K562 (cell line): Measurements from ENCODE around the gene SCGB2B2. TPM values are rescaled to one million over a fixed set of nuclear protein-coding genes. Genes with fewer than 3 reads are reported as not detected.

Source experiments
- ATAC-seq: fragments of 200-7000 bp; cut with Tn5 transposase; 3 replicates; pipeline ENCODE4 v1.9.1; 2020; ENCODE audit warnings: moderate library complexity
- BruUV-seq: library from RNA; stranded (reverse); fragments of 400-500 nt; replicated peaks from 2 replicates; lab custom pipeline; 2021; lab: Mats Ljungman, UMichigan
- CTCF ChIA-PET: fragments of 300-600 bp; formaldehyde crosslinking; extraction: SDS; loops from one replicate; lab custom pipeline; 2021; ENCODE audit warnings: low intra/inter-chr PET ratio; lab: Yijun Ruan, JAX
- POLR2A ChIA-PET: fragments of 300-600, 350-650 bp; sonication (Branson Sonifier 250); formaldehyde crosslinking; extraction: SDS; loops from one replicate; lab custom pipeline; 2021; ENCODE audit warnings: antibody characterized with exemption, inconsistent platforms; lab: Yijun Ruan, JAX
- DNase-seq, 4 experiments: peaks; one replicate each; pipeline versions ENCODE4 v3.0.0 to v3.0.0-alpha.2; 2011 to 2018; ENCODE audit warnings: low spot score in 3 of 4, mixed read lengths in 3 of 4; ENCODE audit errors: extremely low read depth in 1 of 4
- FAIRE-seq: peaks from 2 replicates; lab custom pipeline; 2011; peaks lifted over from hg19 to GRCh38; lab: Jason Lieb, UNC
- H2AFZ ChIP-seq: 2 replicates; pipeline ENCODE4 v1.6.0; 2011; ENCODE audit warnings: low read depth, low read length, control low read depth, inconsistent platforms
- H3K27ac ChIP-seq: fragments of 200-600 bp; 3 replicates; pipeline ENCODE4 v1.8.0; 2011; ENCODE audit warnings: low read depth, mild to moderate bottlenecking, control low read depth, inconsistent platforms, low read length, moderate library complexity, mixed read lengths; ENCODE audit errors: extremely low read depth
- H3K27me3 ChIP-seq, 2 experiments: fragments of 300-600 bp in 1 of 2; 2 replicates in 1 of 2; 3 replicates in 1 of 2; pipeline versions ENCODE4 v1.6.0 to v1.8.0; 2011; ENCODE audit warnings: inconsistent platforms in 2 of 2, low read length in 2 of 2, mild to moderate bottlenecking in 1 of 2, mixed read lengths in 1 of 2, moderate library complexity in 1 of 2; ENCODE audit not compliant: control insufficient read depth in 2 of 2, insufficient read depth in 2 of 2
- H3K36me3 ChIP-seq: fragments of 300-600 bp; 3 replicates; pipeline ENCODE4 v1.8.0; 2011; ENCODE audit warnings: mild to moderate bottlenecking, low read length, inconsistent platforms; ENCODE audit not compliant: control insufficient read depth, insufficient read depth
- H3K4me1 ChIP-seq, 2 experiments: fragments of 200-600 bp in 1 of 2; replicated peaks in 1 of 2; 2 replicates in 1 of 2; 3 replicates in 1 of 2; pipeline versions ENCODE4 v1.5.1 to v1.8.0; 2011; ENCODE audit warnings: inconsistent platforms in 2 of 2, low read length in 2 of 2, mild to moderate bottlenecking in 1 of 2, mixed read lengths in 1 of 2, moderate library complexity in 1 of 2; ENCODE audit not compliant: control insufficient read depth in 2 of 2, insufficient read depth in 2 of 2
- H3K4me2 ChIP-seq: 2 replicates; pipeline ENCODE4 v1.6.1; 2011; ENCODE audit warnings: low read length, control low read depth, inconsistent platforms, mixed read lengths; ENCODE audit not compliant: insufficient read depth
- H3K4me3 ChIP-seq: fragments of 200-600 bp; sonication (generic), shearing (Covaris generic); 2 replicates; pipeline ENCODE4 v1.5.1; 2016; ENCODE audit warnings: control low read depth, inconsistent platforms
- H3K79me2 ChIP-seq: fragments of 200-600 bp; 3 replicates; pipeline ENCODE4 v1.8.0; 2011; ENCODE audit warnings: low read length, inconsistent platforms; ENCODE audit not compliant: control insufficient read depth, insufficient read depth
- H3K9ac ChIP-seq, 2 experiments: 2 replicates each; pipeline versions ENCODE4 v1.6.0 to v1.6.1; 2011; ENCODE audit warnings: low read depth in 2 of 2, low read length in 2 of 2, control low read depth in 1 of 2, inconsistent platforms in 1 of 2, mild to moderate bottlenecking in 1 of 2, mixed read lengths in 1 of 2; ENCODE audit not compliant: insufficient read depth in 1 of 2
- H3K9me1 ChIP-seq: one replicate; pipeline ENCODE4 v1.6.0; 2011; ENCODE audit warnings: inconsistent platforms, mild to moderate bottlenecking, low read length, moderate library complexity; ENCODE audit not compliant: control insufficient read depth, insufficient read depth
- H3K9me3 ChIP-seq: replicated peaks from 2 replicates; pipeline ENCODE4 v1.5.1; 2011; ENCODE audit warnings: low read depth, low read length, inconsistent platforms; ENCODE audit not compliant: control insufficient read depth, insufficient read depth
- H4K20me1 ChIP-seq: replicated peaks from 2 replicates; pipeline ENCODE4 v1.6.1; 2011; ENCODE audit warnings: low read length, inconsistent platforms, mixed read lengths; ENCODE audit not compliant: control insufficient read depth, insufficient read depth
- ADNP ChIP-seq: fragments of 200-800 bp; sonication (Bioruptor generic); IDR thresholded peaks from 2 replicates; pipeline ENCODE4 v1.6.1; 2016; ENCODE audit warnings: missing genetic modification characterization, missing compliant biosample characterization
- ARID3B ChIP-seq: fragments of 250-450 bp; sonication (Bioruptor Pico); IDR thresholded peaks from 2 replicates; pipeline ENCODE4 v1.4.0; 2020; ENCODE audit warnings: borderline replicate concordance
- DMBX1 ChIP-seq: fragments of 250-450 bp; sonication (Bioruptor Pico); IDR thresholded peaks from 2 replicates; pipeline ENCODE4 v1.8.0; 2022; ENCODE audit warnings: inconsistent platforms, mild to moderate bottlenecking, moderate library complexity, borderline replicate concordance
- E2F6 ChIP-seq, 2 experiments: IDR thresholded peaks; 2 replicates each; pipeline ENCODE4 v1.6.1; 2011; ENCODE audit warnings: borderline replicate concordance in 1 of 2, control low read depth in 1 of 2, low read depth in 1 of 2, low read length in 1 of 2, mild to moderate bottlenecking in 1 of 2, mixed read lengths in 1 of 2, moderate library complexity in 1 of 2; ENCODE audit not compliant: insufficient read depth in 1 of 2, insufficient read length in 1 of 2, poor library complexity in 1 of 2, severe bottlenecking in 1 of 2; ENCODE audit errors: extremely low read depth in 1 of 2
- ESRRA ChIP-seq: fragments of 450-650 bp; IDR thresholded peaks from 2 replicates; pipeline ENCODE4 v1.6.1; 2014; ENCODE audit warnings: low read depth, mild to moderate bottlenecking, moderate library complexity, borderline replicate concordance
- EWSR1 ChIP-seq: fragments of 450-650 bp; IDR thresholded peaks from 2 replicates; pipeline ENCODE4 v1.6.1; 2018; ENCODE audit warnings: borderline replicate concordance, mild to moderate bottlenecking, low read depth, moderate library complexity; ENCODE audit not compliant: partially characterized antibody
- HNRNPH1 ChIP-seq: fragments of 200-400 bp; formaldehyde crosslinking; optimal IDR thresholded peaks from 2 replicates; pipeline ENCODE3; 2017; ENCODE audit warnings: low read depth, mild to moderate bottlenecking, low read length, moderate library complexity
- LCOR ChIP-seq: sonication (generic); formaldehyde crosslinking; IDR thresholded peaks from 2 replicates; pipeline ENCODE4 v1.8.0; 2022; ENCODE audit warnings: mild to moderate bottlenecking, missing genetic modification reagents
- MAFF ChIP-seq: IDR thresholded peaks from 2 replicates; pipeline ENCODE4 v1.6.1; 2012; ENCODE audit warnings: low read length, improper control_type of control experiment
- MAFG ChIP-seq: fragments of 450-650 bp; conservative IDR thresholded peaks from 2 replicates; pipeline ENCODE4 v1.6.1; 2016; ENCODE audit warnings: missing genetic modification characterization, missing compliant biosample characterization
- MAFK ChIP-seq: IDR thresholded peaks from 2 replicates; pipeline ENCODE4 v1.6.1; 2011; ENCODE audit warnings: low read length, improper control_type of control experiment
- MCM5 ChIP-seq: fragments of 450-650 bp; IDR thresholded peaks from 2 replicates; pipeline ENCODE4 v1.6.1; 2016; ENCODE audit warnings: low read depth
- NCOR1 ChIP-seq: fragments of 450-650 bp; IDR thresholded peaks from 2 replicates; pipeline ENCODE4 v1.6.1; 2016; ENCODE audit warnings: mild to moderate bottlenecking, moderate library complexity
- NFE2L1 ChIP-seq: fragments of 450-650 bp; IDR thresholded peaks from 2 replicates; pipeline ENCODE4 v1.6.1; 2016; ENCODE audit warnings: missing genetic modification characterization, low read depth, mild to moderate bottlenecking, missing compliant biosample characterization, moderate library complexity, borderline replicate concordance
- NR0B1 ChIP-seq: fragments of 450-650 bp; IDR thresholded peaks from one replicate; pipeline ENCODE4 v1.6.1; 2018; ENCODE audit warnings: mild to moderate bottlenecking, moderate library complexity; ENCODE audit not compliant: partially characterized antibody
- U2AF2 ChIP-seq: fragments of 200-400 bp; formaldehyde crosslinking; optimal IDR thresholded peaks from 2 replicates; pipeline ENCODE3; 2017; ENCODE audit warnings: low read depth, mild to moderate bottlenecking, low read length
- WGBS: fragments of 100-300 bp; shearing (Covaris generic); methylation state at CpG from one replicate; pipeline ENCODE4 v1.1.6; 2016; ENCODE audit warnings: low coverage, mixed read lengths; ENCODE audit not compliant: insufficient coverage; ENCODE audit errors: missing lambda C conversion rate; 5-methylcytosine and 5-hydroxymethylcytosine counted together
- in situ Hi-C: fragments of 300-500 bp; cut with MboI; formaldehyde crosslinking; loops from 4 replicates; pipeline ENCODE4 v1.15.0; 2018; ENCODE audit warnings: inconsistent platforms, mixed read lengths
- intact Hi-C: fragments of 100-400 bp; cut with micrococcal nuclease; formaldehyde crosslinking; loops from 2 replicates; pipeline ENCODE4 v1.14.2; 2022
- polyA plus RNA-seq, 8 experiments: library from polyadenylated mRNA; depleted of rRNA in 4 of 8; stranded (reverse) in 5 of 8; unstranded in 3 of 8; fragments of >200 nt; fragmentation: Nextera tagmentation in 2 of 8; fragmentation: Illumina TruSeq in 1 of 8; extraction: Ambion mirVana in 2 of 8; extraction: Trizol in 1 of 8; gene quantifications; 2 replicates each; pipeline versions ENCODE4 v1.2.1 to v1.2.3, GENCODE V29; 2011 to 2014; ENCODE audit warnings: inconsistent platforms in 1 of 8, missing spikeins in 1 of 8
- total RNA-seq, 7 experiments: library from RNA; depleted of rRNA in 6 of 7; stranded (reverse); fragments of >200 nt in 6 of 7; fragmentation: Illumina TruSeq in 2 of 7; extraction: Trizol in 2 of 7; gene quantifications; 2 replicates each; pipeline versions ENCODE4 v1.2.1 to v1.2.3, GENCODE V29; 2011 to 2021; ENCODE audit warnings: low replicate concordance in 1 of 7

Gene SCGB2B2
- total and polyA plus RNA-seq, 9 of the 15 experiments (the other 6 are each of a cell fraction or from before 2014, with no cell fraction given), result not detected

- TF ChIP-seq NR0B1 (no peak), ESRRA (no peak), LCOR (CRISPR knock-in tag) (no peak)
- TF ChIP-seq, all 486 proteins: peak for 0
Measured at GRCh38 chr19:34707661-34708060, 30.7 kb upstream of the SCGB2B2 start (continued).

GRCh38 chr19:34692549-34692948 lies 15.6 kb upstream of the SCGB2B2 start:
- no peak overlapping the region for H3K4me3 ChIP-seq
- peaks cover 0 to 5% of the 10 kb centered on the region in 2 experiments; a peak in 3 of 5 replicates for H3K27me3 ChIP-seq
- POLR2A ChIA-PET, result no interaction called here
- no peaks in the 10 kb centered on the region for H4K20me1 ChIP-seq
- H3K79me2 ChIP-seq, result no peaks in the 10 kb centered on the region
- ATAC-seq, result no peak
- in situ Hi-C loops (no loop called here), intact Hi-C loops (no loop called here)
- 0% methylated on average over 2 of the region's 2 CpGs for WGBS
- no peaks in the 10 kb centered on the region for H3K36me3 ChIP-seq
- TF ChIP-seq U2AF2 (no peak), E2F6 (IDR thresholded peaks at IDR 0.05; ENCODE audit: borderline replicate concordance in 1 of 2, extremely low read depth in 1 of 2, insufficient read depth in 1 of 2, insufficient read length in 1 of 2, low read depth in 1 of 2, low read length in 1 of 2, poor library complexity in 1 of 2, severe bottlenecking in 1 of 2) (no peak), MAFK (no peak), NFE2L1 (tag) (no peak), ARID3B (CRISPR knock-in tag) (no peak), MAFG (tag) (no peak), EWSR1 (no peak), DMBX1 (CRISPR knock-in tag) (no peak), NCOR1 (no peak), HNRNPH1 (no peak), MAFF (no peak), ADNP (tag) (no peak), MCM5 (no peak)
- TF ChIP-seq, all 486 proteins: peak for 0
- Histone ChIP-seq H3K27ac (no peak overlapping the region), H3K4me2 (no peak overlapping the region), H3K9me1 (no peaks in the 10 kb centered on the region), H2AFZ (no peak overlapping the region), H3K9ac (no peak overlapping the region), H3K9me3 (no peaks in the 10 kb centered on the region), H3K4me1 (no peaks in the 10 kb centered on the region; a peak in 2 of 5 replicates)
- no peak for FAIRE-seq
- no peak for DNase-seq
- CTCF ChIA-PET, result no interaction called here
- BruUV-seq, result no TSS peak
